HepG2 (cell line): ENCODE results near the gene PRM2. TPM values are rescaled to one million over a fixed set of nuclear protein-coding genes. Genes with fewer than 3 reads are reported as not detected.
A peak's percentile ranks its signal among the peaks of the same experiment; 100 is the strongest.

Source experiments
- ARID4A ChIP-seq: sonication (generic); formaldehyde crosslinking; IDR thresholded peaks from 2 replicates; pipeline ENCODE4 v1.5.0; 2020; ENCODE audit warnings: mild to moderate bottlenecking, missing genetic modification reagents, borderline replicate concordance
- ISX ChIP-seq: sonication (generic); formaldehyde crosslinking; conservative IDR thresholded peaks from 2 replicates; pipeline ENCODE4 v1.5.0; 2020; ENCODE audit warnings: missing genetic modification reagents
- RARA ChIP-seq: IDR thresholded peaks from 2 replicates; pipeline ENCODE4 v1.6.1; 2016; ENCODE audit warnings: missing genetic modification reagents, missing compliant biosample characterization
- ZBTB21 ChIP-seq: sonication (generic); formaldehyde crosslinking; IDR thresholded peaks from 2 replicates; pipeline ENCODE4 v1.4.0; 2020; ENCODE audit warnings: missing genetic modification reagents
- ZFX ChIP-seq: sonication (generic); formaldehyde crosslinking; IDR thresholded peaks from 2 replicates; pipeline ENCODE4 v1.4.0; 2020; ENCODE audit warnings: mild to moderate bottlenecking, low read depth, missing genetic modification reagents, moderate library complexity
- ZFY ChIP-seq: sonication (generic); formaldehyde crosslinking; IDR thresholded peaks from 2 replicates; pipeline ENCODE4 v1.4.0; 2020; ENCODE audit warnings: missing genetic modification reagents
- ZNF543 ChIP-seq: sonication (generic); formaldehyde crosslinking; IDR thresholded peaks from 2 replicates; pipeline ENCODE4 v1.4.0; 2020; ENCODE audit warnings: mild to moderate bottlenecking, missing genetic modification reagents
- ZNF644 ChIP-seq: IDR thresholded peaks from 2 replicates; pipeline ENCODE4 v1.6.1; 2016; ENCODE audit warnings: low read depth
- ZNF792 ChIP-seq: IDR thresholded peaks from 2 replicates; pipeline ENCODE4 v1.6.1; 2016
- polyA plus RNA-seq, 8 experiments: library from polyadenylated mRNA; depleted of rRNA in 3 of 8; stranded (reverse) in 7 of 8; unstranded in 1 of 8; fragments of >200 nt; fragmentation: Illumina TruSeq in 4 of 8; extraction: Trizol in 4 of 8; gene quantifications; 2 replicates each; pipeline versions ENCODE4 v1.2.1 to v1.2.3, GENCODE V29; 2011 to 2016; ENCODE audit warnings: low read depth in 4 of 8, missing spikeins in 1 of 8, mixed read lengths in 1 of 8; ENCODE audit not compliant: insufficient read depth in 1 of 8
- total RNA-seq, 5 experiments: library from RNA; depleted of rRNA; stranded (reverse); fragments of >200 nt; fragmentation: Illumina TruSeq; extraction: Trizol; gene quantifications; 2 replicates each; pipeline ENCODE4 v1.2.3, GENCODE V29; 2016; ENCODE audit warnings: low read depth in 1 of 5
- TF ChIP-seq, protein P1 (sequence below): sonication (generic); formaldehyde crosslinking; IDR thresholded peaks from 2 replicates; pipeline ENCODE4 v1.4.0; 2020; ENCODE audit warnings: mild to moderate bottlenecking, missing genetic modification reagents
- TF ChIP-seq, protein P2 (sequence below): sonication (generic); formaldehyde crosslinking; IDR thresholded peaks from 2 replicates; pipeline ENCODE4 v1.4.0; 2020; ENCODE audit warnings: missing genetic modification reagents

The PRM2 gene
- total and polyA plus RNA-seq, 2 of the 13 experiments (the other 11 are each of a cell fraction or from before 2014, with no cell fraction given) = 0.54 TPM; not detected in 1

GRCh38 chr16:11299865-11300559, 23.7 kb upstream of the PRM2 start (continued):
- peak; percentile 6; the same call in 1 of the 2 replicates for TF ChIP-seq ARID4A (CRISPR knock-in tag)
- TF ChIP-seq, protein P1, sequence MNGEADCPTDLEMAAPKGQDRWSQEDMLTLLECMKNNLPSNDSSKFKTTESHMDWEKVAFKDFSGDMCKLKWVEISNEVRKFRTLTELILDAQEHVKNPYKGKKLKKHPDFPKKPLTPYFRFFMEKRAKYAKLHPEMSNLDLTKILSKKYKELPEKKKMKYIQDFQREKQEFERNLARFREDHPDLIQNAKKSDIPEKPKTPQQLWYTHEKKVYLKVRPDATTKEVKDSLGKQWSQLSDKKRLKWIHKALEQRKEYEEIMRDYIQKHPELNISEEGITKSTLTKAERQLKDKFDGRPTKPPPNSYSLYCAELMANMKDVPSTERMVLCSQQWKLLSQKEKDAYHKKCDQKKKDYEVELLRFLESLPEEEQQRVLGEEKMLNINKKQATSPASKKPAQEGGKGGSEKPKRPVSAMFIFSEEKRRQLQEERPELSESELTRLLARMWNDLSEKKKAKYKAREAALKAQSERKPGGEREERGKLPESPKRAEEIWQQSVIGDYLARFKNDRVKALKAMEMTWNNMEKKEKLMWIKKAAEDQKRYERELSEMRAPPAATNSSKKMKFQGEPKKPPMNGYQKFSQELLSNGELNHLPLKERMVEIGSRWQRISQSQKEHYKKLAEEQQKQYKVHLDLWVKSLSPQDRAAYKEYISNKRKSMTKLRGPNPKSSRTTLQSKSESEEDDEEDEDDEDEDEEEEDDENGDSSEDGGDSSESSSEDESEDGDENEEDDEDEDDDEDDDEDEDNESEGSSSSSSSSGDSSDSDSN = no peak
- TF ChIP-seq ZNF543 = no peak
- no peak for TF ChIP-seq ISX (CRISPR knock-in tag)
- TF ChIP-seq ZNF792 = no peak
- TF ChIP-seq, protein P2, sequence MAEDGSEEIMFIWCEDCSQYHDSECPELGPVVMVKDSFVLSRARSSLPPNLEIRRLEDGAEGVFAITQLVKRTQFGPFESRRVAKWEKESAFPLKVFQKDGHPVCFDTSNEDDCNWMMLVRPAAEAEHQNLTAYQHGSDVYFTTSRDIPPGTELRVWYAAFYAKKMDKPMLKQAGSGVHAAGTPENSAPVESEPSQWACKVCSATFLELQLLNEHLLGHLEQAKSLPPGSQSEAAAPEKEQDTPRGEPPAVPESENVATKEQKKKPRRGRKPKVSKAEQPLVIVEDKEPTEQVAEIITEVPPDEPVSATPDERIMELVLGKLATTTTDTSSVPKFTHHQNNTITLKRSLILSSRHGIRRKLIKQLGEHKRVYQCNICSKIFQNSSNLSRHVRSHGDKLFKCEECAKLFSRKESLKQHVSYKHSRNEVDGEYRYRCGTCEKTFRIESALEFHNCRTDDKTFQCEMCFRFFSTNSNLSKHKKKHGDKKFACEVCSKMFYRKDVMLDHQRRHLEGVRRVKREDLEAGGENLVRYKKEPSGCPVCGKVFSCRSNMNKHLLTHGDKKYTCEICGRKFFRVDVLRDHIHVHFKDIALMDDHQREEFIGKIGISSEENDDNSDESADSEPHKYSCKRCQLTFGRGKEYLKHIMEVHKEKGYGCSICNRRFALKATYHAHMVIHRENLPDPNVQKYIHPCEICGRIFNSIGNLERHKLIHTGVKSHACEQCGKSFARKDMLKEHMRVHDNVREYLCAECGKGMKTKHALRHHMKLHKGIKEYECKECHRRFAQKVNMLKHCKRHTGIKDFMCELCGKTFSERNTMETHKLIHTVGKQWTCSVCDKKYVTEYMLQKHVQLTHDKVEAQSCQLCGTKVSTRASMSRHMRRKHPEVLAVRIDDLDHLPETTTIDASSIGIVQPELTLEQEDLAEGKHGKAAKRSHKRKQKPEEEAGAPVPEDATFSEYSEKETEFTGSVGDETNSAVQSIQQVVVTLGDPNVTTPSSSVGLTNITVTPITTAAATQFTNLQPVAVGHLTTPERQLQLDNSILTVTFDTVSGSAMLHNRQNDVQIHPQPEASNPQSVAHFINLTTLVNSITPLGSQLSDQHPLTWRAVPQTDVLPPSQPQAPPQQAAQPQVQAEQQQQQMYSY (CRISPR knock-in tag) = no peak
- TF ChIP-seq ZBTB21 (CRISPR knock-in tag) = no peak
- TF ChIP-seq ZFX = no peak
- peak; percentile 48 for TF ChIP-seq ZFY (CRISPR knock-in tag)
- TF ChIP-seq ZNF644 (CRISPR knock-in tag) = no peak
- TF ChIP-seq RARA (CRISPR knock-in tag) = peak; percentile 19; the same call in 1 of the 2 replicates
